ENCODE data around the gene NUDT6.
"Not testable (repeated sequence)": the region's sequence is repeated elsewhere in the genome, so short reads cannot be mapped to it uniquely, and the experiment has no call there.

The NUDT6 gene

GRCh38 chr4:122952028-122952427 is 29.6 kb upstream of the NUDT6 start:
- Histone ChIP-seq H3K4me3 (ENCODE audit: low read length in 2 of 2) (no peak overlapping the region), H3K9ac (ENCODE audit: low read length in 2 of 2) (no peak overlapping the region), H3K27ac (ENCODE audit: low read length) (no peak overlapping the region), H3K27me3 (ENCODE audit: control insufficient read depth in 1 of 2, insufficient read depth in 2 of 2, low read length in 2 of 2) (no peaks in the 10 kb centered on the region), H3K36me3 (ENCODE audit: control insufficient read depth in 2 of 2, insufficient read depth in 2 of 2, low read length in 2 of 2) (peaks cover 26 to 45% of the 10 kb centered on the region in 2 donors), H3K9me3 (ENCODE audit: control insufficient read depth in 2 of 2, low read length in 2 of 2) (no peaks in the 10 kb centered on the region), H3K4me1 (ENCODE audit: control insufficient read depth, insufficient read depth, low read length) (no peaks in the 10 kb centered on the region)

- Histone ChIP-seq H3K4me3 (ENCODE audit: low read length in 2 of 2) (no peak overlapping the region), H3K36me3 (ENCODE audit: control insufficient read depth in 2 of 2, insufficient read depth in 2 of 2, low read length in 2 of 2) (peaks cover 26 to 38% of the 10 kb centered on the region in 2 donors), H3K4me1 (ENCODE audit: control insufficient read depth, insufficient read depth, low read length) (no peaks in the 10 kb centered on the region), H3K9ac (ENCODE audit: low read length in 2 of 2) (no peak overlapping the region), H3K9me3 (ENCODE audit: control insufficient read depth in 2 of 2, low read length in 2 of 2) (no peaks in the 10 kb centered on the region), H3K27me3 (ENCODE audit: control insufficient read depth in 1 of 2, insufficient read depth in 2 of 2, low read length in 2 of 2) (no peaks in the 10 kb centered on the region), H3K27ac (ENCODE audit: low read length) (no peak overlapping the region)
Measured at GRCh38 chr4:122948671-122949070, 26.3 kb upstream of the NUDT6 start.

DNA sequence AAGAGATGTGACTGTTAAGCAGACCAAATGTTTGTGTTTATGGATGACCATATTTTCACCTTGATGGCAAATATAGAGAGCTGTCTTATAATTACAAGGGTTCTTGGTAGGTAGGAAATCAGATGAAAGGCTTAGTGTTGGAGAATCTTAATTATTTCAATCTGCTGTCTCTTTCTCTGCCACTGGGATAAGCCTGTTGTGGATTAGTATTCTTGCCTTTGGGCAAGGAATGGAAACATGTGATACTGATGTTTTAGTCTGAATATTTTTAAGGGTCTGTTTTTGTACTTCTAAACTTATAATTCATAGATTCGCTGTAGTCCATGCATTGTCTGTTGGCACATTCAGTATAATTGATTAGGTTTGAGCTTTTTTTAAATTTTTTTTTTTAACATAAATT is 23.7 kb upstream of the NUDT6 start:
- H3K9me3 ChIP-seq (ENCODE audit: control insufficient read depth in 2 of 2, low read length in 2 of 2): no peaks in the 10 kb centered on the region
- H3K36me3 ChIP-seq (ENCODE audit: control insufficient read depth in 2 of 2, insufficient read depth in 2 of 2, low read length in 2 of 2): peaks cover 19 to 21% of the 10 kb centered on the region in 2 donors
- no peak overlapping the region for H3K27ac ChIP-seq (ENCODE audit: low read length)
- H3K27me3 ChIP-seq (ENCODE audit: control insufficient read depth in 1 of 2, insufficient read depth in 2 of 2, low read length in 2 of 2): no peaks in the 10 kb centered on the region
- H3K4me3 ChIP-seq (ENCODE audit: low read length in 2 of 2): no peak overlapping the region
- no peaks in the 10 kb centered on the region for H3K4me1 ChIP-seq (ENCODE audit: control insufficient read depth, insufficient read depth, low read length)
- H3K9ac ChIP-seq (ENCODE audit: low read length in 2 of 2): no peak overlapping the region

- not testable (repeated sequence) for H3K27me3 ChIP-seq (ENCODE audit: control insufficient read depth in 1 of 2, insufficient read depth in 2 of 2, low read length in 2 of 2); H3K9ac ChIP-seq (ENCODE audit: low read length in 2 of 2); H3K27ac ChIP-seq (ENCODE audit: low read length); H3K4me3 ChIP-seq (ENCODE audit: low read length in 2 of 2); H3K9me3 ChIP-seq (ENCODE audit: control insufficient read depth in 2 of 2, low read length in 2 of 2); H3K4me1 ChIP-seq (ENCODE audit: control insufficient read depth, insufficient read depth, low read length)
- peaks cover 14 to 15% of the 10 kb centered on the region in 2 donors for H3K36me3 ChIP-seq (ENCODE audit: control insufficient read depth in 2 of 2, insufficient read depth in 2 of 2, low read length in 2 of 2)
Measured at GRCh38 chr4:122945136-122945535, 22.7 kb upstream of the NUDT6 start.

DNA sequence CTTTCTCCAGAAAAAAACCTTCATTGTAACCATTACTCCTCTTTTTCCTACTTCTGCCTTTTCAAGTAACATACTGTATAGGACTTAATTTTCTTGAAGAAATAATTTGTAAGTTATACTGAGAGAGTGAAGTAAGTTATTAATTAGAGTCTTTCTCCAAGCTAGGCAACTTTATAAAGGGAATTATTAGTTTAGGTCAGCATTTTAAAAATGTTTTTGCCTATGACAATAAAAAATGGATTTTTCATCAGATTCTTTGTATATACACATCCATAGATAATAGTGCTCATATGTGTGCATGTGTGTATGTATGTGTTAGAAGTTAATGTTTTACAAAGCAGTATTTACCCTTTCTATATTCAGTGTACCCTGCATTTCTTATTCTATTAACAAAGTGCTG is 10.4 kb upstream of the NUDT6 start:
- H3K4me3 ChIP-seq (ENCODE audit: low read length in 2 of 2): no peak overlapping the region
- H3K27ac ChIP-seq (ENCODE audit: low read length): no peak overlapping the region
- H3K27me3 ChIP-seq (ENCODE audit: control insufficient read depth in 1 of 2, insufficient read depth in 2 of 2, low read length in 2 of 2): no peaks in the 10 kb centered on the region
- no peaks in the 10 kb centered on the region for H3K9me3 ChIP-seq (ENCODE audit: control insufficient read depth in 2 of 2, low read length in 2 of 2)
- H3K36me3 ChIP-seq (ENCODE audit: control insufficient read depth in 2 of 2, insufficient read depth in 2 of 2, low read length in 2 of 2): peaks cover 13 to 19% of the 10 kb centered on the region in 2 donors
- H3K4me1 ChIP-seq (ENCODE audit: control insufficient read depth, insufficient read depth, low read length): no peaks in the 10 kb centered on the region
- H3K9ac ChIP-seq (ENCODE audit: low read length in 2 of 2): no peak overlapping the region

DNA sequence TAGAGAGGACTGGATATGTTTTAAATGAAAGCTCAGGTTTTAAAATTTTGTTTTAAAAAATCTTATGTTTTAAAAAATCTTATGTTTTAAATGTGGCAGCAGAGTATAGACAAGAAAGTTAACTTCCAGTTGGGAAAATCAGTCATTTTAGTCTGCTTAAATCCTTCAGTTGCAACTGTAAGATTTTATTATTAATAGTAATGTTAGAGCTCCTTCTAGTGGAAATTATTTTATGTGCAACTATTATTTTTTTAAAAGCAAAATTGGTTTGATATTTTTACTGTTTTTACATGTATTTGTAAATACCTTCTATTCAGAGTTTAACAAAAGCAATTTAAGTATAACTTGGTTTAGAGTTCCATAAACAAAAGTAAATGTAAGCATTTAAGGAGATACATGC is 8.5 kb upstream of the NUDT6 start:
- Histone ChIP-seq H3K36me3 (ENCODE audit: control insufficient read depth in 2 of 2, insufficient read depth in 2 of 2, low read length in 2 of 2) (peaks cover 10 to 14% of the 10 kb centered on the region in 2 donors), H3K9ac (ENCODE audit: low read length in 2 of 2) (no peak overlapping the region), H3K4me1 (ENCODE audit: control insufficient read depth, insufficient read depth, low read length) (no peaks in the 10 kb centered on the region), H3K27me3 (ENCODE audit: control insufficient read depth in 1 of 2, insufficient read depth in 2 of 2, low read length in 2 of 2) (no peaks in the 10 kb centered on the region), H3K9me3 (ENCODE audit: control insufficient read depth in 2 of 2, low read length in 2 of 2) (no peaks in the 10 kb centered on the region), H3K4me3 (ENCODE audit: low read length in 2 of 2) (no peak overlapping the region), H3K27ac (ENCODE audit: low read length) (no peak overlapping the region)

DNA sequence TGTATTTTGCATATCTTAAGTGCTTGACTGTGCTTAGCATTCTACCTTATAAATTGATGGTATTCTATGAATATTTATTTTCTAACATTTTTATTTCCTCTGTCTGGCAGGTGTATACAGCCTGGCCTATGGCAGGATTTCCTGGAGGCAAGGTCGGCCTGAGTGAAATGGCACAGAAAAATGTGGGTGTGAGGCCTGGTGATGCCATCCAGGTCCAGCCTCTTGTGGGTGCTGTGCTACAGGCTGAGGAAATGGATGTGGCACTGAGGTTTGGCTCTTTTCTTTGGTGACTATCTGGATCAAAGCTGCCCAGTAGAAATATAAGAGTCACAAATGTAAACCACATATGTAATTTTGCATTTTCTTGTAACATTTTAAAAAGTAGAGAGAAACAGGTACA is 6.5 kb upstream of the NUDT6 start:
- no peak overlapping the region for H3K9ac ChIP-seq (ENCODE audit: low read length in 2 of 2)

DNA sequence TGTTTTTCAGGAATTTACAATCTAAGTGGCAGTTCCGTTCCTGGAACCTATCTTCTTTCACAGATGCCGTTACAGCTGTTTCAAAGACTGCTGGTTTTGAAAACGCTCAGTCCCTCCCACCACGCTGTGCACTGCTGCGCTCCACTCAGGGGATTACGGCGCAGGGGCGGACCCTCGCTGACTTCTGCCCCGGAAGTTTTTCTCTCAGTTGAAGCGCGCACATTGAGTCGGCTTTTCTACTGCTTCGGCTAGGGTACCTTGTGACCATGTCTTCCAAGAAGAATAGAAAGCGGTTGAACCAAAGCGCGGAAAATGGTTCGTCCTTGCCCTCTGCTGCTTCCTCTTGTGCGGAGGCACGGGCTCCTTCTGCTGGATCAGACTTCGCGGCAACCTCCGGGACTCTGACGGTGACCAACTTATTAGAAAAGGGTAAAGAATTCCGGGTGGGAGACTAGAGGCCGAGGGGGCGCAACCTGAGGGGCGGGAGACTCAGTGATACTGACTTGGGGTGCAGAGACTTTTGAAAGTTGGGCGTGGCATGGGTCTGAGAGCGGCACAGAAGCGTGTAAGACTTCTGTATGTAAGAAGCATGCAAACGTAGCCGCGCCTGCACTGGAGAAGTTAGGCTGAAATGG is 597 bp upstream of the NUDT6 start:
- H3K4me1 ChIP-seq (ENCODE audit: control insufficient read depth, insufficient read depth, low read length): peaks cover 4% of the 10 kb centered on the region
- H3K27ac ChIP-seq (ENCODE audit: low read length): peak overlapping the region; percentile 60
- no peaks in the 10 kb centered on the region for H3K27me3 ChIP-seq (ENCODE audit: control insufficient read depth in 1 of 2, insufficient read depth in 2 of 2, low read length in 2 of 2)
- H3K4me3 ChIP-seq (ENCODE audit: low read length in 2 of 2): peak overlapping the region; percentile 91 to 100
- peak overlapping the region; percentile 76 to 85 for H3K9ac ChIP-seq (ENCODE audit: low read length in 2 of 2)
- H3K9me3 ChIP-seq (ENCODE audit: control insufficient read depth in 2 of 2, low read length in 2 of 2): no peaks in the 10 kb centered on the region
- no peaks in the 10 kb centered on the region for H3K36me3 ChIP-seq (ENCODE audit: control insufficient read depth in 2 of 2, insufficient read depth in 2 of 2, low read length in 2 of 2)

More for the DNA sequence above, 6.5 kb upstream of the NUDT6 start:
- Histone ChIP-seq H3K27ac (ENCODE audit: low read length) (no peak overlapping the region), H3K36me3 (ENCODE audit: control insufficient read depth in 2 of 2, insufficient read depth in 2 of 2, low read length in 2 of 2) (peaks cover 5 to 6% of the 10 kb centered on the region in 2 donors), H3K9me3 (ENCODE audit: control insufficient read depth in 2 of 2, low read length in 2 of 2) (no peaks in the 10 kb centered on the region), H3K27me3 (ENCODE audit: control insufficient read depth in 1 of 2, insufficient read depth in 2 of 2, low read length in 2 of 2) (no peaks in the 10 kb centered on the region), H3K4me1 (ENCODE audit: control insufficient read depth, insufficient read depth, low read length) (no peaks in the 10 kb centered on the region), H3K4me3 (ENCODE audit: low read length in 2 of 2) (no peak overlapping the region)

DNA sequence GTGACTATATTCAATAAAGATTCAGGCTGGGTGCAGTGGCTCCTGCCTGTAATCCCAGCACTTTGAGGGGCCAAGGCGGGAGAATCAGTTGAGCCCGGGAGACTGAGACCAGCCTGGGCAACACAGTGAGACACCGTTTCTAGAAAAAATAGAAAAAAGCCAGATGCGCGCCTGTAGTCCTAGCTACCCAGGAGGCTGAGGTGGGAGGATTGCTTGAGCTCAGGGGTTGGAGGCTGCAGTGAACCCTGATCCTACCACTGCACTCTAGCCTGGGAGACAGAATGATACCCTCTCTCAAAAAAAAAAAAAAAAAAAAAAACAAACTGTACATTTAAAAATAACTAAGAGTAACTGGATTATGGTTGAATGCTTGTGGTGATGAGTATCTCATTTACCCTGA is 1.1 kb downstream of the NUDT6 start:
- Histone ChIP-seq H3K4me3 (ENCODE audit: low read length in 2 of 2) (peak overlapping the region in 1 of 2 donors; percentile 91), H3K27me3 (ENCODE audit: control insufficient read depth in 1 of 2, insufficient read depth in 2 of 2, low read length in 2 of 2) (no peaks in the 10 kb centered on the region), H3K4me1 (ENCODE audit: control insufficient read depth, insufficient read depth, low read length) (peaks cover 4% of the 10 kb centered on the region), H3K27ac (ENCODE audit: low read length) (no peak overlapping the region), H3K9ac (ENCODE audit: low read length in 2 of 2) (peak overlapping the region in 1 of 2 donors; percentile 85), H3K36me3 (ENCODE audit: control insufficient read depth in 2 of 2, insufficient read depth in 2 of 2, low read length in 2 of 2) (no peaks in the 10 kb centered on the region), H3K9me3 (ENCODE audit: control insufficient read depth in 2 of 2, low read length in 2 of 2) (no peaks in the 10 kb centered on the region)

- H3K4me1 ChIP-seq (ENCODE audit: control insufficient read depth, insufficient read depth, low read length): peaks cover 4% of the 10 kb centered on the region
- no peak overlapping the region for H3K9ac ChIP-seq (ENCODE audit: low read length in 2 of 2)
- no peaks in the 10 kb centered on the region for H3K9me3 ChIP-seq (ENCODE audit: control insufficient read depth in 2 of 2, low read length in 2 of 2)
- no peaks in the 10 kb centered on the region for H3K27me3 ChIP-seq (ENCODE audit: control insufficient read depth in 1 of 2, insufficient read depth in 2 of 2, low read length in 2 of 2)
- no peaks in the 10 kb centered on the region for H3K36me3 ChIP-seq (ENCODE audit: control insufficient read depth in 2 of 2, insufficient read depth in 2 of 2, low read length in 2 of 2)
- H3K27ac ChIP-seq (ENCODE audit: low read length): no peak overlapping the region
- no peak overlapping the region for H3K4me3 ChIP-seq (ENCODE audit: low read length in 2 of 2)
Measured at GRCh38 chr4:122920473-122920872, 1.9 kb downstream of the NUDT6 start.

DNA sequence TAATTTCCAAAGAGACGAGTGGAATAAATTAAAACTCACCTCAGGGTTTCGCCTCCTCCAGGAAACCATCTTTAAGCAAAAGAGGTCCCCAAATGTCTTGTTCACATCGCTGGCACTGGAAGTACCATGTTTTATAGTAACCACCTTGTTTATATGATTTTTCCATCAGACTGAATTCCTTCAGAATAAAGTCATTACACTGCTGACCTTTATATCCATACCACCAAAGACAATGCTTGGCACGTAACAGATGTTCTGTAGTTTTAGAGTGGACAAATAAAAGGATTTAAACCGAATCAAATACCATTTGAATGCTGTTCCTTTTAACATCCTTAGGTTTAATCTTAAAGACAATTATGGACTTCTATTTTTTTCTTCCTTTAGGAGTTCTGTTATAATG is 4.7 kb downstream of the NUDT6 start:
- peaks cover 4% of the 10 kb centered on the region for H3K4me1 ChIP-seq (ENCODE audit: control insufficient read depth, insufficient read depth, low read length)
- no peaks in the 10 kb centered on the region for H3K36me3 ChIP-seq (ENCODE audit: control insufficient read depth in 2 of 2, insufficient read depth in 2 of 2, low read length in 2 of 2)
- no peaks in the 10 kb centered on the region for H3K27me3 ChIP-seq (ENCODE audit: control insufficient read depth in 1 of 2, insufficient read depth in 2 of 2, low read length in 2 of 2)
- no peak overlapping the region for H3K4me3 ChIP-seq (ENCODE audit: low read length in 2 of 2)
- H3K9me3 ChIP-seq (ENCODE audit: control insufficient read depth in 2 of 2, low read length in 2 of 2): no peaks in the 10 kb centered on the region
- H3K27ac ChIP-seq (ENCODE audit: low read length): no peak overlapping the region
- H3K9ac ChIP-seq (ENCODE audit: low read length in 2 of 2): no peak overlapping the region
